ENCODE data around the gene MIEF1.

DNA sequence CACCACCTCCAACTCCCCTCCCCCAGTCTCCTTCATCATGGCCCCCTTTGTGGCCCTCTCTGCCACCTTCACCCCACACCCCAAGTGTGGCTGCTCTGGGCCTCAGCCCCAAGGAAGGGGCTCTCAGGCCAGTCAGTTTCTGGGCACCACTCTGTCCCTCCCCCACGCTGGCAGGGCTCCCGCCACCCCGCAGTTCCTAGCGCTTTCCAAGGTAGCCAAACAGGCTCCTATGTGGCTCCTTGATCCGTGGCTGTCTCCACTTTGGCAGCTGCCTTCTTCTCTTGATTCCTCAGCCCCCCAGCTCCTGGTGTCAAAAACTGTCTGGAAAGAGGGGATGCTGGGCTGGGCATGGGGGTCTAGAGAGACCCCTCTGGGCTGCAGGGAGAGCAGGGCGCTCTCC is 58.0 kb downstream of the MIEF1 start:
- TF ChIP-seq, protein P1, sequence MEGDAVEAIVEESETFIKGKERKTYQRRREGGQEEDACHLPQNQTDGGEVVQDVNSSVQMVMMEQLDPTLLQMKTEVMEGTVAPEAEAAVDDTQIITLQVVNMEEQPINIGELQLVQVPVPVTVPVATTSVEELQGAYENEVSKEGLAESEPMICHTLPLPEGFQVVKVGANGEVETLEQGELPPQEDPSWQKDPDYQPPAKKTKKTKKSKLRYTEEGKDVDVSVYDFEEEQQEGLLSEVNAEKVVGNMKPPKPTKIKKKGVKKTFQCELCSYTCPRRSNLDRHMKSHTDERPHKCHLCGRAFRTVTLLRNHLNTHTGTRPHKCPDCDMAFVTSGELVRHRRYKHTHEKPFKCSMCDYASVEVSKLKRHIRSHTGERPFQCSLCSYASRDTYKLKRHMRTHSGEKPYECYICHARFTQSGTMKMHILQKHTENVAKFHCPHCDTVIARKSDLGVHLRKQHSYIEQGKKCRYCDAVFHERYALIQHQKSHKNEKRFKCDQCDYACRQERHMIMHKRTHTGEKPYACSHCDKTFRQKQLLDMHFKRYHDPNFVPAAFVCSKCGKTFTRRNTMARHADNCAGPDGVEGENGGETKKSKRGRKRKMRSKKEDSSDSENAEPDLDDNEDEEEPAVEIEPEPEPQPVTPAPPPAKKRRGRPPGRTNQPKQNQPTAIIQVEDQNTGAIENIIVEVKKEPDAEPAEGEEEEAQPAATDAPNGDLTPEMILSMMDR (IDR thresholded peaks at IDR 0.05): no peak
- TF ChIP-seq POLR2A (IDR thresholded peaks at IDR 0.05): no peak
